Activated naive CD8-positive, alpha-beta T cell treated with anti-CD3 and anti-CD28 coated beads for 36 hours (primary cell): Measurements from ENCODE around the gene TBX6. TPM values are rescaled to one million over a fixed set of nuclear protein-coding genes. Genes with fewer than 3 reads are reported as not detected.

Experiments
- DNase-seq: peaks from one replicate; pipeline ENCODE4 v3.0.0; 2021
- H3K27ac Mint-ChIP-seq: one replicate; pipeline ENCODE4 v1.8.0; 2022; ENCODE audit warnings: mild to moderate bottlenecking, moderate library complexity, mixed read lengths
- H3K27me3 Mint-ChIP-seq: one replicate; pipeline ENCODE4 v1.8.0; 2022; ENCODE audit warnings: mild to moderate bottlenecking, mixed read lengths
- H3K36me3 Mint-ChIP-seq: one replicate; pipeline ENCODE4 v1.8.0; 2021; ENCODE audit warnings: mild to moderate bottlenecking, mixed read lengths
- H3K4me1 Mint-ChIP-seq: one replicate; pipeline ENCODE4 v1.8.0; 2021; ENCODE audit warnings: mixed read lengths
- H3K4me3 Mint-ChIP-seq: one replicate; pipeline ENCODE4 v1.8.0; 2022; ENCODE audit warnings: mild to moderate bottlenecking, moderate library complexity, mixed read lengths
- H3K9me3 Mint-ChIP-seq: one replicate; pipeline ENCODE4 v1.8.0; 2022; ENCODE audit warnings: mixed read lengths
- total RNA-seq, 2 experiments: library from RNA; stranded (reverse); gene quantifications; one replicate each; pipeline ENCODE4 v1.2.3, GENCODE V29; 2021

TBX6 gene
- total RNA-seq, 2 experiments from 2014 or later: 0.74 to 1.1 TPM

DNA sequence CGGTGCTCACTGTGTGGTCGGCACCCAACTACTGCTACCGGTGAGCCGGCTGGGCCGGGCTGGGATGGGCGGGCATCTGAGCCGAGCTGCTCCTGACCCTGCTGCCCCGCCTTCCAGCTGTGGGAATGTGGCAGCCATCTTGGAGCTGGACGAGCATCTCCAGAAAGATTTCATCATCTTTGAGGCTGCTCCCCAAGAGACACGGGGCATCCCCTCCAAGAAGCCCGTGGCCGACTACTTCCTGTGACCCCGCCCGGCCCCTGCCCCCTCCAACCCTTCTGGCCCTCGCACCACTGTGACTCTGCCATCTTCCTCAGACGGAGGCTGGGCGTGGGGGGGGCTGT is 6.9 kb downstream of the TBX6 start:
- no peaks in the 10 kb centered on the region for H3K9me3 Mint-ChIP-seq
- no peaks in the 10 kb centered on the region for H3K27me3 Mint-ChIP-seq
- DNase-seq: no peak

DNA sequence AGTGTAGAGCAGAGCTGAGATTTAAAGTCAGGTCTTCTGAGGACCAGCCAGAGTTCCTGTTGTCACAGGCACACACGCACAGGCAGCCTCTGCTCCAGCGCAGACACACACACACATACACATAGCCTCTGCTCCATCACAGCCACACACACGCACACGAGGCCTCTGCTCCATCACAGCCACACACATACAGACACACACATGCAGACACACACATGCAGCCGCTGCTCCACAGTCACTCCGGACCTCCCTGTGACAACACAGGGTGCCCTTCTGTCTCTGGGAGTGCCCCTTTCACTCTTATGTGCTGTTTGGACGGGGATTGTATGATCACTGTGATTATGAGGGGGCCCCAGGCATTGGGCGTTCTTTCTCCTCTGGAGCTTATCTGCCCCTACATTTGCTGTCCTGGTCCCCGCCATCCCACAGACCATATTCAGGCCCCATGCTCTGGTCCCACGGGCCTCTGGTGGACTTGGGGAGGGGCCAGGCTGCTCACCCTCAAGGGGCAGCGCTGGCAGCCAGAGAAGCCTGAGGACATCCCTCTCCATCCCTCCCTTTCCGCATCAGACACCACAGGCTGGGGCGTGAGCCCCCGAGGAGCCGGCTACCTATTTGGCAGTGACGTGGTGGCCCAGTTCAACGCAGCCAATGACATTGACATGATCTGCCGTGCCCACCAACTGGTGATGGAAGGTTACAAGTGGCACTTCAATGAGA is 7.5 kb downstream of the TBX6 start:
- Mint-ChIP-seq H3K4me3 (no peak overlapping the region), H3K27ac (no peak overlapping the region), H3K36me3 (peaks cover 24% of the 10 kb centered on the region), H3K9me3 (no peaks in the 10 kb centered on the region), H3K4me1 (peaks cover 5% of the 10 kb centered on the region), H3K27me3 (no peaks in the 10 kb centered on the region)
- no peak for DNase-seq

More for the DNA sequence above, 6.9 kb downstream of the TBX6 start:
- Mint-ChIP-seq H3K4me1 (peaks cover 9% of the 10 kb centered on the region), H3K27ac (no peak overlapping the region), H3K36me3 (peaks cover 19% of the 10 kb centered on the region), H3K4me3 (no peak overlapping the region)

DNA sequence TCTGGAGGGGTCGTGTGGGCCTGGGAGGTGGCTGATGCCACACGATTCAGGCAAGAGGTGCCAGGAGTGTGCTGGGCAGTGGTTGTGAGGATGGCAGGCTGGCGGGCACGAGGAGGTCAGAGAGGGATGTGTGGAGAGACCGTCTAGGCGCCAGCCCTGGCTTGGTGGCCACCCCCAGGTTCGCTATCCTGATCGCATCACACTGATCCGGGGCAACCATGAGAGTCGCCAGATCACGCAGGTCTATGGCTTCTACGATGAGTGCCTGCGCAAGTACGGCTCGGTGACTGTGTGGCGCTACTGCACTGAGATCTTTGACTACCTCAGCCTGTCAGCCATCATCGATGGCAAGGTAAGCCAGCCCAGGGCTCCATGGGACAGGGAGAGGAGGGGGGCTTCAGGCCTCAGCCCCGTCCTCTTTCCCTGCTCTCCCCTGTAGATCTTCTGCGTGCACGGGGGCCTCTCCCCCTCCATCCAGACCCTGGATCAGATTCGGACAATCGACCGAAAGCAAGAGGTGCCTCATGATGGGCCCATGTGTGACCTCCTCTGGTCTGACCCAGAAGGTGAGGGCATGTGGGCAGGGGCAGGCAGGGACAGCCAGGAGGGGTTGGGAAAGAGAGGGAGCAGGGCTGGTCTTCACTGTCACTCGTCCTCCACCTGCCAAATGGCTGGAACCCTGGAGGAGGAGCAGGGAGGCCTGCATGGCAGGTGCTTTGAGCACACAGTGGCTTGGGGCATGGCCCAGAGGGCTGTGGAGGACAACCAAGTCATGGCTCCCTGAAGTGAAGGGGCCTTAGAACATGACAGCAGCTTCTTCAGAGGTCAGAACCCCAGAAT is 8.3 kb downstream of the TBX6 start:
- Mint-ChIP-seq H3K9me3 (no peaks in the 10 kb centered on the region), H3K27ac (no peak overlapping the region), H3K36me3 (peaks cover 29% of the 10 kb centered on the region), H3K4me1 (peaks cover 8% of the 10 kb centered on the region), H3K4me3 (no peak overlapping the region), H3K27me3 (no peaks in the 10 kb centered on the region)
- no peak for DNase-seq

DNA sequence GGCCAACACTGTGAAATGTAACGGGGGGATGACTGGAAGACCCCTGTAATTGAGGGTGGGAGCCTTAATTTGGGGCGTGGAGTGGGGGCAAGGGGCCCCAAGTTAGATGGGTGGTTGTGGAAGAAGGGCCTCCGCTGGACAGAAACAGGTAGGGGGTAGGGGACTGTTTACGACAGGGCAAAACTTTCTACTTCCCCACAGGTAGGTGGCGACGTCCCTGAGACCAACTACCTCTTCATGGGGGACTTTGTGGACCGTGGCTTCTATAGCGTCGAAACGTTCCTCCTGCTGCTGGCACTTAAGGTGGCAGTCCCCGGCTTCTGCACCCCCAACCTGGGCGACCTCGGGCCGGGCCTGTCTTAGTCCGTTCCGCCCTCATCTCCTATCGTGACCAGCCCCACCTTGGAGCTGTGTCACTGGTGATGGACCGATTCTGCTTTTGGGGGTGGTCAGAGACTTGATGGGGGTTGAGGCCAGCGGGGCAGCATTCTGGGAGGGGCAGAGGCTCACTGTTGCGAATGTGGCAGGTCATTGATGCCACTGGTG is 9.1 kb downstream of the TBX6 start:
- Mint-ChIP-seq H3K9me3 (no peaks in the 10 kb centered on the region), H3K36me3 (peaks cover 36% of the 10 kb centered on the region)
- DNase-seq: no peak

DNA sequence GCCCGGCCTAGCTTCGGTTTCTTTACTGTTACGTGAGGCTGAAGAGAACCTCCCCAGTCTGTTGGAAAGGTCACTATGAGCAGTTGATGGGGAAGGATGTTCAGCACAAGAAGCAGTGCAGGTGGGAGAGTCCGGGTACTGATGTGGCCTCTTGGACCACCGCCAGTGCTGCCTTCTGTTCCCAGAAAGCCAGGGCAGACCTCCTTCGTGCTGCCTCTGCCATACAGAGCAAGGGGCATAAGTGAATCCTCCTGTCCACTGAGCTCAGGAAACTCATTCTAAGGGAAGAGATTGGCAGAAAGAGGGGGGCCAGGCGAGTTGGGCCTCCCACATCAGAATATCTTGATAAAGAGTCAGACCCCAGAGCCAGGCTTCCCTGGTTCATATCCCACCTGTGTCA is 12.2 kb downstream of the TBX6 start:
- Mint-ChIP-seq H3K9me3 (no peaks in the 10 kb centered on the region), H3K27ac (peak overlapping the region; percentile 25), H3K27me3 (no peaks in the 10 kb centered on the region), H3K36me3 (peaks cover 40% of the 10 kb centered on the region), H3K4me1 (peaks cover 32% of the 10 kb centered on the region), H3K4me3 (no peak overlapping the region)
- DNase-seq: no peak

More for the DNA sequence above, 9.1 kb downstream of the TBX6 start:
- no peak overlapping the region for H3K4me3 Mint-ChIP-seq
- H3K27ac Mint-ChIP-seq: peak overlapping the region; percentile 21
- no peaks in the 10 kb centered on the region for H3K27me3 Mint-ChIP-seq
- H3K4me1 Mint-ChIP-seq: peaks cover 15% of the 10 kb centered on the region

DNA sequence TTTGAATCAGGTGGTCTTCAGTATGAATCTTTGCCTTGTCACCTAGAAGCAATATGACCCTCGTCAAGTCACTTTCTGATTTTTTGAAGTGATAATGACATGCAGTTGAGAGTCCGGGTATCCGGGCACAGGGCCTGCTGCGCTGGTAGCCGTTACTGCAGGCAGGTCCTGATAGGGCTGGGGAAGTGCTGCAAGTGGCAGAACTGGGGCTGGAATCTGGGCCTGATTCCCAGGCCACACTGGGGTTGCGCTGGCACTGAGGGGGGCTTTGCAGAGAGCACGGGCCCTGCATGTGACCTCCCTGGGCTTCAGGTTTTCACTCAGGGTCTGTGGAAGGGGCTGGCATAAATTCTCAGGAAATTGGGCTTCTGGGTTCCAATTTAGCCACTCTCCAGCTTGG is 13.0 kb downstream of the TBX6 start:
- Mint-ChIP-seq H3K27ac (no peak overlapping the region), H3K27me3 (no peaks in the 10 kb centered on the region), H3K36me3 (peaks cover 40% of the 10 kb centered on the region), H3K9me3 (no peaks in the 10 kb centered on the region), H3K4me3 (no peak overlapping the region), H3K4me1 (peaks cover 30% of the 10 kb centered on the region)
- no peak for DNase-seq

DNA sequence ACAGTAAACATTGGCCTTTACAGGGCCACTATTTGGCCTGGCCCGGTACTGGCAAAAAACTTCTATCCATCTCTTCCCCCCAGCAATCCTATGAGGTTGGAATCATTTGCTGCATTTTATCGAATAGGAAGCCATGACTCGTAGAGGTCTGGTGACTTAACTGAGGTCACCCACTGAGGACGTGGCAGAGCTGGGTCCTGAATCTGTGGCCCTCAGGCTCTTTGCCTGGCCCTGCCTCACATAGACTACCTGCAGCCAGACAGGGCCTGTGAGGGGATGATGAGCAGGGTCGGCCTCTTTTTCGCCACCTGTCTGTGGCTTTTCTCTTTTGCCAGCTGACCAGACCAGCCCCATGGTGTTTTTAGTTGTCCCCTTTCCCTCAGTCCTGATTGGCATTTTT is 14.1 kb downstream of the TBX6 start:
- DNase-seq: no peak
- Mint-ChIP-seq H3K27me3 (no peaks in the 10 kb centered on the region), H3K9me3 (no peaks in the 10 kb centered on the region), H3K27ac (peak overlapping the region; percentile 88), H3K4me1 (peaks cover 30% of the 10 kb centered on the region), H3K36me3 (peaks cover 36% of the 10 kb centered on the region), H3K4me3 (peak overlapping the region; percentile 93)

DNA sequence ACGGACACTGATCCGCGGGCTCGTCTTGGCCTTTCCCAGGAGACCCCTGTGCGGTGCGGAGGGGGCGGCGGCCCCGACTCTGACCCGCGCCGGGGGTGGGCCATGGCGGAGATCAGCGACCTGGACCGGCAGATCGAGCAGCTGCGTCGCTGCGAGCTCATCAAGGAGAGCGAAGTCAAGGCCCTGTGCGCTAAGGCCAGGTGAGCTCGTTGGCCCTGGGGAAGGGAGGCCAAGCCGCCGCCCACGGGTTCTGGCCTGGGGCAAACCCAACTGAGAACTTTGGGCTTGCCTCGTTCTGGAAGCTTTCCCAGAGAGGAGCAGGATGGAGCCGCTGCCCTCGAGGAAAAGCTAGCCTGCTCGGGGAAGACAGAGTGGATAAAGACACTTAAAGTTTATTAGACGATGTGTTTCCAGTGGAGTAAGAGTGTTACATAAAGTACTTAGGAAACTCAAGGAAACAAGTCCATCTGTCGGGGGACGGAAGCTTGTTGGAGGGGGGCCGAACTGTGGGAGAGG is 15.4 kb downstream of the TBX6 start:
- peak overlapping the region; percentile 93 for H3K4me3 Mint-ChIP-seq
- peak overlapping the region; percentile 88 for H3K27ac Mint-ChIP-seq
- no peak for DNase-seq
- peaks cover 42% of the 10 kb centered on the region for H3K36me3 Mint-ChIP-seq
- no peaks in the 10 kb centered on the region for H3K9me3 Mint-ChIP-seq
- H3K27me3 Mint-ChIP-seq: no peaks in the 10 kb centered on the region
- peaks cover 35% of the 10 kb centered on the region for H3K4me1 Mint-ChIP-seq

DNA sequence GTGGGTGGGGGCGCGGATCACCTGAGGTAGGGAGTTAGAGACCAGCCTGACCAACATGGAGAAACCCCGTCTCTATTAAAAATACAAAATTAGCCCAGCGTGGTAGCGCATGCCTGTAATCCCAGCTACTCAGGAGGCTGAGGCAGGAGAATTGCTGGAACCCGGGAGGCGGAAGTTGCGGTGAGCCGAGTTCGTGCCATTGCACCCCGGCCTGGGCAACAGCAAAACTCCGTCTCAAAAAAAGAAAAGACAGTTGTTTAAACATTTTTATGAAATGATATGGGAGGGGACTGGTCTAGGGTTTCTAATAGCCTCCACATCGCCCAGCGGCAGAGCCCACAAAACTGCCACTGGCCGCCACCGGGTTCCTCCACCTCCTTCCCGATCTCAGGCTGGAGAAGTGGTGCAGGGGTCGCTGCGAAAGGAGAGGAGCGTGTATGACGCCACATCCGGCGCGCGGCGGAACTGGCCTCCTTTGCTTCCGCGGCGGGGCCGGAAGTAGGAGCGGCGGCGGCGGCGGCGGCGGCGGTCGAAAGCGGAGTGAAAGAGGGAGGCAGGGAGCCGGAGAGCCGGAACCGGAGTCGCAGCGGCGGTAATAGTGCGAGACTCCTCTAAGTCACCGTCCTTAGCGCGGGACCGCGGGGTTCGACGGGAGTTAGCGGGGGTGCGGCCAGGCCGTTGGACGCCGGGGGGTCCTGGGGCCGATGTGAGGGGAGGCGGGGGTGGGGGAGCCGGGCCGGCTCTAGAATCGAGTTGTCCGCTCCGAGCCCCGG is 16.0 kb downstream of the TBX6 start, which contains the start of gene PPP4C:
Gene PPP4C (plus strand): TSS at position 492 of the 773 bp plus-strand sequence. CDS start 384 bp downstream, outside the sequence.
- peak within 1 kb of the TSS; percentile 93 for H3K4me3 Mint-ChIP-seq
- no peaks in the 10 kb centered on the region for H3K9me3 Mint-ChIP-seq
- H3K36me3 Mint-ChIP-seq: peaks cover 46% of the 10 kb centered on the region
- DNase-seq: peak; percentile 95
- peaks cover 35% of the 10 kb centered on the region for H3K4me1 Mint-ChIP-seq
- H3K27ac Mint-ChIP-seq: peak within 1 kb of the TSS; percentile 88
- H3K27me3 Mint-ChIP-seq: no peaks in the 10 kb centered on the region

DNA sequence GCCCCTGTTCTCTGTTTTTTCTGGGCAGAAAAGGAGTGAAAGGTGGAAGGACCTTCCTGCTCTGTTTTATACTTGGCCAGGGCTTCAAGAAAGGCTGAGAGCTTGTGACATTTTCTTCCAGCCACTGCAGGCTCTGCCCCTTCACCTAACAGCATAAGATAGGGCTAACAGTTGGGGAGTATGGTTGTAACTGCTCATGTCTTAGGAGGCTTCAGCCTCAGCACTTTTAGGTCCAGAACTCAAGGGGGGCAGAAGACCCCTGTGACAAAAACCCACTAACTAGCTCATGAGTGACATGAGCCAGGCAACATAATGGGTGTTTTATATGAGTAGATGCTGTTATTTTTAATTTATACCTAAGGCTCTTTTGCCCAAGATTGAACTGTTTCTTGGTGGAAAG is 21.2 kb downstream of the TBX6 start:
- H3K9me3 Mint-ChIP-seq: no peaks in the 10 kb centered on the region
- peaks cover 67% of the 10 kb centered on the region for H3K36me3 Mint-ChIP-seq
- peak overlapping the region; percentile 71 for H3K27ac Mint-ChIP-seq
- H3K4me3 Mint-ChIP-seq: no peak overlapping the region
- H3K4me1 Mint-ChIP-seq: peaks cover 39% of the 10 kb centered on the region
- no peak for DNase-seq
- H3K27me3 Mint-ChIP-seq: no peaks in the 10 kb centered on the region

DNA sequence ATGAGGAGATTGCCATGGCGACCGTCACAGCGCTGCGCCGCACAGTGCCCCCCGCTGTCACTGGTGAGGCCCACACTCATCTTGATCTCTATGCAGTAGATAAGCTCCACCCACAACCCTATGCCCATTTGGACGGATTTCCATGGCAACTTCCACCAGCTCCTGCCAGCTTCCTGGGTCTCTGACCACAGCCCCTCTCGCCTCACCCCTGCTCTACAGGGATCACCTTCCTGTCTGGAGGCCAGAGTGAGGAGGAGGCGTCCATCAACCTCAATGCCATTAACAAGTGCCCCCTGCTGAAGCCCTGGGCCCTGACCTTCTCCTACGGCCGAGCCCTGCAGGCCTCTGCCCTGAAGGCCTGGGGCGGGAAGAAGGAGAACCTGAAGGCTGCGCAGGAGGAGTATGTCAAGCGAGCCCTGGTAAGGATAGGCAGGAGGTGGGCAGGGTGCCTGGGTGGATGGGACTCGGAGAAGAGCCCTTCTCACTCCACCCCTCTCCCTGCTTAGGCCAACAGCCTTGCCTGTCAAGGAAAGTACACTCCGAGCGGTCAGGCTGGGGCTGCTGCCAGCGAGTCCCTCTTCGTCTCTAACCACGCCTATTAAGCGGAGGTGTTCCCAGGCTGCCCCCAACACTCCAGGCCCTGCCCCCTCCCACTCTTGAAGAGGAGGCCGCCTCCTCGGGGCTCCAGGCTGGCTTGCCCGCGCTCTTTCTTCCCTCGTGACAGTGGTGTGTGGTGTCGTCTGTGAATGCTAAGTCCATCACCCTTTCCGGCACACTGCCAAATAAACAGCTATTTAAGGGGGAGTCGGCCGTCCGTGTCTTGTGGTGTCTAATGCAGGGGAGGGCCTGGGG is 21.9 kb downstream of the TBX6 start:
- no peaks in the 10 kb centered on the region for H3K9me3 Mint-ChIP-seq
- no peaks in the 10 kb centered on the region for H3K27me3 Mint-ChIP-seq
- peak overlapping the region; percentile 18 for H3K4me3 Mint-ChIP-seq
- H3K36me3 Mint-ChIP-seq: peaks cover 73% of the 10 kb centered on the region
- peaks cover 36% of the 10 kb centered on the region for H3K4me1 Mint-ChIP-seq
- DNase-seq: no peak
- peak overlapping the region; percentile 87 for H3K27ac Mint-ChIP-seq

DNA sequence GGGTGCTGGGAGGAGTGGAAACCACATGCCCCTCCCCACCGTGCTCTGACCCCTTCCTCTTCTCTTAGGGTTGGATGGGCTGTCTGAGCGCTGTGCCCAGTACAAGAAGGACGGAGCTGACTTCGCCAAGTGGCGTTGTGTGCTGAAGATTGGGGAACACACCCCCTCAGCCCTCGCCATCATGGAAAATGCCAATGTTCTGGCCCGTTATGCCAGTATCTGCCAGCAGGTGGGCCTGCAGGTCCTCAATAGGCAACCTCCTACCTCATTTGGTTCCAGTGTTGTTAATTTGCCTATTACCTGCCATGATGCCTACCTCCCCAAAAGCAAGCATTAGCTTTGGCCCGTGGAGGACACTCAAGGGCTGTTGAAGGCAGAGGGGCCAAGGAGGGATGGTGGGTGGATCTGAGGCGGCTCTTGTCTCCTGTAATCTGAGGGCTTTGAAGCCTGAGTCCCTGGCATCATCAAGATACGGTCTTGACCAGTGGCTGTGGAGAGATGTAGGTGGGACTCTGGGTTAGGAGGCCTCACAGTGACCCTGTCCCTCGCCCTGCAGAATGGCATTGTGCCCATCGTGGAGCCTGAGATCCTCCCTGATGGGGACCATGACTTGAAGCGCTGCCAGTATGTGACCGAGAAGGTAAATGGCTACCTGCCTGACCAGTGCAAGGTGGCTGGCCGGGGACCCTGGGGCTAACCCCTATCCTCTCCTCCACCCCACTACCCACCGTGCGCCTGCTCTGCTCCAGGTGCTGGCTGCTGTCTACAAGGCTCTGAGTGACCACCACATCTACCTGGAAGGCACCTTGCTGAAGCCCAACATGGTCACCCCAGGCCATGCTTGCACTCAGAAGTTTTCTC is 22.7 kb downstream of the TBX6 start:
- Mint-ChIP-seq H3K4me3 (peak overlapping the region; percentile 69), H3K27me3 (no peaks in the 10 kb centered on the region)

DNA sequence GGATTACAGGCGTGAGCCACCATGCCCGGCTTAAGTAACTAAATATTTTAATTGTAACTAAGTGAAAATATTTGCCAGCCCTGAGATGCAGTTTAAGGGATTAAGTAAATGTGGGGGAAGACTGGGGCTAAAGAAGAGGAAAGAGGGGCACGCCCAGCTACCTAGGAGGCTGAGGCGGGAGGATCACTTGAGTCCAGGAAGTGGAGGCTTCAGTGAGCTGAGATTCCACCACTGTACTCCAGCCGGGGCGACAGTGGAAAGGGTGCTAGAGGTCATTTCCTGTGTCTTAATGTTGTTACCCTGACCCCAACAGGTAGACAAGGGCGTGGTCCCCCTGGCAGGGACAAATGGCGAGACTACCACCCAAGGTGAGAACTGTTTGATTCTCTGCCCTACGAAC is 23.4 kb downstream of the TBX6 start:
- DNase-seq: no peak
- H3K27me3 Mint-ChIP-seq: no peaks in the 10 kb centered on the region
- peak overlapping the region; percentile 87 for H3K27ac Mint-ChIP-seq
- H3K4me1 Mint-ChIP-seq: peaks cover 37% of the 10 kb centered on the region
- no peaks in the 10 kb centered on the region for H3K9me3 Mint-ChIP-seq
- peaks cover 75% of the 10 kb centered on the region for H3K36me3 Mint-ChIP-seq
- peak overlapping the region; percentile 69 for H3K4me3 Mint-ChIP-seq

More for the DNA sequence above, 22.7 kb downstream of the TBX6 start:
- Mint-ChIP-seq H3K36me3 (peaks cover 79% of the 10 kb centered on the region), H3K9me3 (no peaks in the 10 kb centered on the region), H3K4me1 (peaks cover 33% of the 10 kb centered on the region), H3K27ac (peak overlapping the region; percentile 87)
- peak; percentile 62 for DNase-seq
